Frontal cortex (tissue), 4 donors: ENCODE results near the gene PIANP. TPM values are rescaled to one million over a fixed set of nuclear protein-coding genes. Genes with fewer than 3 reads are reported as not detected.
A peak's percentile ranks its signal among the peaks of the same experiment; 100 is the strongest.
"Not testable (repeated sequence)": the region's sequence is repeated elsewhere in the genome, so short reads cannot be mapped to it uniquely, and the experiment has no call there.

Experiments
- DNase-seq, 2 donors: peaks; one replicate each; pipeline ENCODE4 v3.0.0; 2012; ENCODE audit warnings: low spot score in 2 of 2
- FAIRE-seq: peaks from 2 replicates; lab custom pipeline; 2012; peaks lifted over from hg19 to GRCh38; lab: Jason Lieb, UNC
- total RNA-seq: library from RNA; depleted of rRNA; stranded (reverse); fragments of >200 nt; gene quantifications from one replicate; pipeline ENCODE4 v1.2.3, GENCODE V29; 2014
- donor health status: control.
- donor health status: control.
- donor health status: control.

The PIANP gene, protein sequence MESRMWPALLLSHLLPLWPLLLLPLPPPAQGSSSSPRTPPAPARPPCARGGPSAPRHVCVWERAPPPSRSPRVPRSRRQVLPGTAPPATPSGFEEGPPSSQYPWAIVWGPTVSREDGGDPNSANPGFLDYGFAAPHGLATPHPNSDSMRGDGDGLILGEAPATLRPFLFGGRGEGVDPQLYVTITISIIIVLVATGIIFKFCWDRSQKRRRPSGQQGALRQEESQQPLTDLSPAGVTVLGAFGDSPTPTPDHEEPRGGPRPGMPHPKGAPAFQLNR
- total RNA-seq: 1.2 TPM

GRCh38 chr12:6700646-6701051 lies at the start of gene PIANP:
PIANP (minus strand) TSS chr12:6700815; CDS start chr12:6698061, 2,754 bp downstream.
- DNase-seq (peak; percentile 50 to 59), FAIRE-seq (no peak)

GRCh38 chr12:6748761-6749160 lies 48.1 kb upstream of the PIANP start:
- DNase-seq (no peak), FAIRE-seq (no peak)

DNA sequence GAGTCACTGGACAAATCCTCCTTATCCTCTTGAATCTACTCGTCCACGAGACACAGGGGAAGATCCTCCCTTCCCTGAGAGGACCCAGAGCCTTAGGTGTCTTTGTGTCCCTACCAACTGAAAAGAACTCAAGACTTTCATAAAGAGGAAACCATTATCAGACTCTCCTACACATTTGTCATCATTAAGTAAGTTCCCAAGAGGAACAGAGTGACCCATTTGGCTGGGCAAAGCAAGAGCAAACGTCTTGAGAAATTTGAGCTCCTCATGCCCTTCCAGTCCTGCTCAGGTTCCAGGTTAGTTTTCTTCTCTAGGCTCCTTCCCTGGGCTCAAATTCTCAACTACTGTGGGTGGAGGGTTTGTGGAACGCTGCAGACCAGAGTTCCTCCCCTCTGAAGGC lies 46.6 kb upstream of the PIANP start:
- FAIRE-seq (no peak), DNase-seq (no peak)

DNA sequence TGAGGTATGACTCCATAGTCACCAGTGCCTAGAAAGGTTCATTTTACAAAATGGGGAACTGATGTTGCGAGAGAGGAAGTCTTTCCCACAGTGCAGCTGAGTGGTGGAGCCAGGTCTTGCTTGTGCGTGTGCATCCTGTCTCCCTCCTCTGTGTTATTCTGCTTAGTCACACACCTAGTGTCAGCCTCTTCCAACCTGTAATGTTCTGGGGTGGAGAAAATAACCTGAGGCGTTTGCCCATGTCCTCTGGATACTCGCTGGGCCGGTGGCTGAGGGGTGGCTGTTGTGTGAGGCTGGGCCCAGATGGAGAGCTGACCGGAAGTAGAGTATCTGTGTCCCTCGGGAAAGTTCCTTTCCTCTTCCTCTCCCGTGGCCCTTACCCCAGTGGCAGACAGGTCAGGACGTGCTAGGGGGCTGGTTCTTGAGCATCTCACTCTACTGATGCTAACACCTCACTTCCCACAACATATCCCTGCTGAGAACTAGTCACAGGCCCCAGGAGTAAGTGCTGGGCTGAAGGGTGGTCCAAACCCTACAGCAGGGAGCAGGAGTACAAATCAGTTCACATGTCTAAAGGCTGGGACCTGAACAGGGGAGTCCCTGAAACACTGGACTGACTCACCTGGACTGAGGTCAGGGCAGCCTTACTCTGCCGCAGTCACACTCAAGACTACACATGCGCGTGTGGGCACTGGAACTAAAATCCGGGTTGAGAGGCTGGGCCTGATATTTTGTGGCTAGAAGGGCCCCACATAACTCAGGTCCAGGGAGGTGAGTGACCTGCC lies 45.3 kb upstream of the PIANP start:
- DNase-seq (no peak), FAIRE-seq (no peak)

DNA sequence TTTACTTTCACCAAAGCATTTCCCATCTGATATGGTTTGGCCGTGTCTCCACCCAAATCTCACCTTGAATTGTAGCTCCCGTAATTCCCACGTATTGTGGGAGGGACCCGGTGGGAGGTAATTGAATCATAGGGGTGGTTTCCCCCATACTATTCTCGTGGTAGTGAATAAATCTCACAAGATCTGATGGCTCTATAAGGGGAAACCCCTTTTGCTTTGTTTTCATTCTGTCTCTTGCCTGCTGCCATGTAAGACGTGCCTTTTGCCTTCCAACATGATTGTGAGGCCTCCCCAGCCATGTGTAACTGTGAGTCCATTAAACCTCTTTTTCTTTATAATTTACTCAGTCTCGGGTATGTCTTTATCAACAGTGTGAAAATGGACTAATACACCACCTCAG lies 42.7 kb upstream of the PIANP start:
- not testable (repeated sequence) for FAIRE-seq, DNase-seq

GRCh38 chr12:6742834-6743233 lies 42.2 kb upstream of the PIANP start:
- no peak for DNase-seq
- no peak for FAIRE-seq

GRCh38 chr12:6742080-6742479 lies 41.5 kb upstream of the PIANP start:
- not testable (repeated sequence) for FAIRE-seq, DNase-seq

- no peak for DNase-seq
- FAIRE-seq: no peak
Measured at GRCh38 chr12:6736754-6737153, 36.1 kb upstream of the PIANP start.

GRCh38 chr12:6735448-6736191 lies 35.0 kb upstream of the PIANP start:
- FAIRE-seq (no peak), DNase-seq (peak in 1 of 2 donors; percentile 71)

DNA sequence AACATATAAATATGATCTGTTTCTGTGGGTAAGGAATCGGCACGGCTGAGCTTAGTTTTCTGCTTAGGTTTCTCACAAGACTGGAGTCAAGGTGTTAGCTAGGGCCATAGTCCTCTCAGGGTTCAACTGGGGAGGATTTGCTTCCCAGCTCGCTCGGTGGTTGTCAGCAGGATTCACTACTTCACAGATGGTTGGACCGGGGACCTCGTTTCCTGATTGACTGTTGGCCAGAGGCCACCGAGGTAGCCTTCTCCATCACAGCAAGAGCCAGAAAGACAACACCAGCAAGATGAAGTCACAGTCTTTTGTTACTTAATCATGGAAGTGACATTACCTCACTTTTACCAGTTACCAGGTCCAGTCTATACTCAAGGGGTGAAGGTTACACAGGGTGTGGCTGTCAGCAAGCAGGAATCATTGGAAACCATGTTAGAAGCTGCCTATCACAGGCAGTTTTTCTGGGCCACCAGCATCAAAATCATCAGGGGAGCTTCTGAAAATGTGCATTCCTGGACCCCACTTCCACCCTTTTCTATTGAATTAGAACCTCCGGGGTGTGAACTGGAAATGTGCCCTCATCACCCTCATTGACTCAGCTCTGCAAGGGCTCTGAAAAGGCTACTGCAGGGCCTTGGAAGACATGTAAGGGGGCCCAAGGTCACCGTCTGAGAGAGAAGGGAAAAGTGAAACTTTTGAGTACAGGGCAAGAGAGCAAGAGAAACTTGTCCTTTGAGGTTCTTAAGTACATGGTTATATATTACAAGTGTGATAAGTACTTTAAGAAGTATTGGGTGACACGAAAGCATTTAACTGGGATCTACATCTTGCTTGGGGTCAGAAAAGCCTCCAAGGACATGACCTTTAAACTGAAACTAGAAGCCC lies 34.1 kb upstream of the PIANP start:
- FAIRE-seq: no peak
- no peak for DNase-seq

DNA sequence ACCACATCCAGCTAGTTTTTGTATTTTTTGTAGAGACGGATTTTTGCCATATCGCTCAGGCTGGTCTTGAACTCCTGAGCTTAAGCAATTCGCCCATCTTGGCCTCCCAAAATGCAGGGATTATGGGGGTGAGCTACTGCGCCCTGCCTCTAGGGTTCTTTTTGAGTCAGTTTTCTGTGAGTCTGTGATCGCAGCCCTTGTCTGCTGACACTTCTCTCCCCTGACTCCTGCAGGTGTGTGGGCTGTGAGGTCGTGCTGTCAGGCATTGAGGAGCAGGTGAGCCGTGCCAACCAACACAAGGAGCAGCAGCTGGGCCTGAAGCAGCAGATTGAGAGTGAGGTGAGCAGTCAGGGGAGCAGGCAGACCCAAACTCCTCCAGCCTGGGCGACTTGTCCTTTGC lies 29.6 kb upstream of the PIANP start:
- DNase-seq: no peak

GRCh38 chr12:6729186-6729585 lies 28.6 kb upstream of the PIANP start:
- DNase-seq: no peak
- no peak for FAIRE-seq

More for the DNA sequence above, 29.6 kb upstream of the PIANP start:
- FAIRE-seq: no peak

GRCh38 chr12:6725350-6725749 lies 24.7 kb upstream of the PIANP start:
- DNase-seq (no peak), FAIRE-seq (no peak)

GRCh38 chr12:6724409-6724797 lies 23.8 kb upstream of the PIANP start:
- no peak for FAIRE-seq

GRCh38 chr12:6723607-6724408 lies 23.2 kb upstream of the PIANP start, which contains the start of gene COPS7A:
COPS7A (plus strand) TSS chr12:6724046; CDS start chr12:6724657, 611 bp downstream.
- DNase-seq (peak; percentile 92 to 95), FAIRE-seq (peak; percentile 54)

More at GRCh38 chr12:6724409-6724797, 23.8 kb upstream of the PIANP start:
- DNase-seq: no peak

- DNase-seq (no peak), FAIRE-seq (no peak)
Measured at GRCh38 chr12:6722863-6723262, 22.2 kb upstream of the PIANP start.

- FAIRE-seq: no peak
- no peak for DNase-seq
Measured at GRCh38 chr12:6716874-6717437, 16.3 kb upstream of the PIANP start.
